Spleen (tissue), 7 donors: ENCODE data around the gene MYO1D.

ENCODE experiments used
- CTCF ChIP-seq, 11 experiments: fragments of 200-600 bp in 7 of 11; fragments of 450-650 bp in 4 of 11; sonication (generic) in 4 of 11; IDR thresholded peaks in 8 of 11; conservative IDR thresholded peaks in 3 of 11; 1 replicate in 7 of 11; 2 replicates in 4 of 11; pipeline versions ENCODE4 v1.4.0 to v1.8.0; 2016 to 2021; ENCODE audit warnings: antibody characterized with exemption in 11 of 11, inconsistent platforms in 4 of 11, mild to moderate bottlenecking in 1 of 11
- POLR2AphosphoS5 ChIP-seq, 3 donors: sonication (generic); formaldehyde crosslinking; IDR thresholded peaks; one replicate each; pipeline ENCODE4 v1.5.1; 2017; ENCODE audit warnings: antibody characterized with exemption in 3 of 3
- donor health status: DM: no; HTN: no; CAD: no; lungs with moderate emphysema.
- donor health status: DM: no; HTN: no; CAD: no.
- donor health status: DM: no; HTN: no; CAD: no.

- TF ChIP-seq CTCF (IDR thresholded peaks at IDR 0.05 in 8 of 11, conservative IDR thresholded peaks at IDR 0.05 in 3 of 11) (peak in 3 of 11 experiments; percentile 22 to 46 (median 27)), POLR2AphosphoS5 (IDR thresholded peaks at IDR 0.05) (peak in 1 of 3 donors; percentile 88)
These were observed 373.4 kb downstream of the MYO1D start for GRCh38 chr17:32503251-32504165.
